HG03558 (cell line): ENCODE measurements around the gene TFE3.

ENCODE experiments used
- ATAC-seq: cut with Tn5 transposase; IDR thresholded peaks from one replicate; pipeline ENCODE4 v1.9.1; 2021; ENCODE audit warnings: moderate number of reproducible peaks; ENCODE audit not compliant: unreplicated experiment; ENCODE audit errors: extremely low read depth

Gene TFE3

DNA sequence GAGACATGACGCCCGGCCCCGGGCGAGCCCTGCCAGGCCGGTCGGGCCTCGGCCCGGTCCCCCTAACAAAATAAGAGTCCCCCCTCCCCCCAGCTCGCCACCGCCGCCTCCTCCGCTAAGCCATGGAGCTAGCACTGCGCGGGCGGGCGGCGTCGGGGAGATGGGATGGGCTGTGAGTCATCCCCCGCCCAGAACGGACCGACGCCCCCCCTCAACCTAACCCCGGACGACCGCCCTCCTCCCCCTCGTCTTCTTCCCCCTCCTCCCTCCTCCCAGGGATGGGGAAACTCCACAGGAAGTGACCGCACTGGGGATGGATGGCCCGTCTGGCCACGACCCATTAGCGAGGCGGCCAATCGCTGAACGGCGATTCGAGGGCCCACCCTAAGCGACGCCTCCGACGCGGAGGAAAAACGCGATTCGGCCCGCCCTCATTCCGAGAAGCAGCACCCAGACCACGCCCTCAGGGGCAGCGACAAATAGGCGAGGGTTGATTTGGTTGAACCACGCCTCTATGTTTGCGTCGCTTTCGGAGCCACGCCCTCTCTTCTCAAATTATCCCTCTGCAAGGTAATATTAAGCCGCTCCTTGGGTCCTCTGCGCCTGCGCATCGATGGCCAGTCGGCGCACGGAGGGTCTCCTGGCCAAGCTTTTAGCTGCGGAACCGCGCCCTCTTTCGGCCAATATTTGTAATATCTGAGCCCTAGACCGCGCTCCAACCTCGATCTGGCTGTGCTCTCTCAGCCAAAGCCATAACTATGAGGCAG, at the start of gene TFE3:
TFE3 (minus strand) TSS at position 138 of the 767 bp plus-strand sequence; CDS start at position 7, 131 bp downstream.
- peak; percentile 75 for ATAC-seq

- no peak for ATAC-seq
Measured at GRCh38 chrX:49089553-49089952, 46.4 kb upstream of the TFE3 start.

DNA sequence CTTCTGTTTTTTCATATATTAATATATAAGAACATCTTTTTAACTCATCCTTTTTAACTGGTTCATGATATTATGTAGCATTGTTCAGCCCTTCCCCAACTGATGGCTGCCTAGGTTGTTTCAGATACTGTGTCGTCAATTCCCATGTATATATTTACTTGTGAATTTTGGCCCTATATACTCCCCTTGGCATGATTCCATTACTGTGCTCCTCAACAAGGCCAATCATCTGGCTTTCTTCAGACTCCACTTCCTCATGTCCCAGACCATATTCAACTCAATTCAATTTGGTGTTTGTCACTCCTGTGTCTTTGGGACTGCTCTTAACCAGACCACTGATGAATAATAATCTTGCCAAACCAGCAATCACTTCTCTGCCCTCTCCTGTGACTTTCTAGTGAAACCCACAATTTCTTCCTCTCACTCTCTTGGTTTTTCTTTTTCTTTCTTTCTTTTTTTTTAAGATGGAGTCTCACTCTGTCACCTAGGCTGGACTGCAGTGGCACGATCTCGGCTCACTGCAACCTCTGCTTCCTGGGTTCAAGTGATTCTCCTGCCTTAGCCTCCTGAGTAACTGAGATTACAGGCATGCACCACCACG, 39.2 kb upstream of the TFE3 start:
- ATAC-seq: no peak

DNA sequence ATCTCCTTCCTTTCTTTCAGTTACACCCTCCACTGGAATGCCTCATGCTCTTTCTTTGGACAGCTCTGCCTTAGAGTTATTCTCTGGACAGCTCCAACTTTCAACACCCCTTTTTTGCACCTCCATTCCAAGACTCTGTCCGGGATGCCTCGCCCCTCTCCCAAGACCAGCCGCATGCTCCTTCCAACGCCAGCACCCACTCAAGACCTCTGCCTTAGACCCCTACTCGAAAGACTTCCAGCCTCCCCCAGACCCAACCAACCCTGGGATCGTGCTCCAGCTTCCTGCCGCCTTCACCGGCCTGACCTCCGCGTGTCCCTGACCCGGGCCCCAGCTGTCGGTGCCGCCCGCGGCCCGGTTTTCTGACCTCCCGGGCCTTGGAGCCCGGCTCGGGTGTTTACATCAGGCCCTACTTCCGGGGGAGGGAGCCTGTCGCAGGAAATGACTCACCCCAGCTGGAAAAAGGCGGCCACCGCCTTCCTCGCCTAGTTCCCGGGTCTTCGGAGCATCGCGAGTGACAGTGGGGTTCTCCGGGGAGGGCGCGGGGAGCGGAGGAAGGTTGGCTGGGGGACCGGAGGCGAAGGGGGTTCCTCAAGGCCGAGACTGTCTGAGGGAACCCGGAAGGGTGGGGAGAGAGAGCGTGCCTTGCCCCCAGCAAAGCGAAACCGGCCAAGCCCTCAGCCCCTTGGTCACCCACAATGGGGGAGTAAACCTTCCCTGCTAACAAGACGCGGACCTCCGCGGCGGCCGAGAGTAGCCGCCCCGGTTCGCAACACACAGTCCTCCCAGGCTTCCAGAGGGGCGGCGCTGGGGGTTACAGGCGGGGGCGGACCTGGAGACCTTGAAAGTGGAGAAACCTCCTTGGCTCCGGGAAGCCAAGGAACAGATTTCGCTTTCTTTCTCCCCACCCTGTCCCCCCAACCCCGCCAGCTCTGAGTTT, 36.6 kb upstream of the TFE3 start, which contains the start of gene WDR45:
WDR45 (minus strand) TSS at position 399 of the 940 bp plus-strand sequence. CDS start 1,792 bp downstream, outside the sequence.
- no peak for ATAC-seq

GRCh38 chrX:49077941-49078340, 34.8 kb upstream of the TFE3 start:
- no peak for ATAC-seq

DNA sequence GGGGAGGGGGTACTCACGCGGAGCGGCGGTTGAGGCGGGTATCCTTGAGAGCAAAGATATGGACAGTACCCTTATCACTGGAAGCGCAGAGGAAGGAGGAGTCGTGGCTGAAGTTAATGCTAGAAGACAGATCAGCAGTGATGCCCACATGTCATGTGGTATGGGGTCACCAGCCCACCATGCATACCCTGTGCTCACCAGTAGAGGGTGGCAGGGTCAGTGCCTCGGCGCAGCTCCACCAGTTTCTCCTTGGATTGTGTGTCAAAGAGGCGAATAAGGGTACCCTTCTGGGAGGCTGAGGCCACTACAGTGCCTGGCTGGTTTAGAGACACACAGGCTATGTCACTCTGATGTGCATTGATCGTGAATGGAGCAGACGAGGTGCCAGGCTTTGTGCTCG, 32.2 kb upstream of the TFE3 start:
- ATAC-seq: no peak

GRCh38 chrX:49073601-49074575, 30.7 kb upstream of the TFE3 start, which contains the start of gene PRAF2:
TSS of gene PRAF2 (minus strand) at chrX:49074002. CDS start at chrX:49073987, 15 bp downstream.
- ATAC-seq: peak; percentile 59

DNA sequence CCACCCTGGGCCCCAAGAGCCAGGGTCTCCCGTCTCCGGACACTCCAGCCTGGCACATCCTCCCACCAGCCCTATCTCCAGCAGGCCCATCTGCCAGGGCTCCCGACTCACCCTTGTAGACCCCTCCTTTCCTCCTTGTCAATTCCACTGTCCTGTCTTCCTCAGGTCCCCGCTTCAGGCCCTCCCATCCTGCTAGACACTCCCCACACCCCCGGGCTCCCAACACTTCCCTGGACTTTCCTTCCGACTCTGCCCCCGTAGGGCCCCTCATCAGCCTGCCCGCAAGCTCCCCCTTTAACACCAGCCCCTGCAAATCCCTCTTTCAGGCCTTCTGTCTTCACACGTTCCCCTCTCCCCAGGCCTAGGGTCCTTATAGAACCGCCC, 29.5 kb upstream of the TFE3 start:
- ATAC-seq: no peak

- ATAC-seq: no peak
Measured at GRCh38 chrX:49071877-49072711, 28.9 kb upstream of the TFE3 start.

- no peak for ATAC-seq
Measured at GRCh38 chrX:49070988-49071387, 27.8 kb upstream of the TFE3 start.

DNA sequence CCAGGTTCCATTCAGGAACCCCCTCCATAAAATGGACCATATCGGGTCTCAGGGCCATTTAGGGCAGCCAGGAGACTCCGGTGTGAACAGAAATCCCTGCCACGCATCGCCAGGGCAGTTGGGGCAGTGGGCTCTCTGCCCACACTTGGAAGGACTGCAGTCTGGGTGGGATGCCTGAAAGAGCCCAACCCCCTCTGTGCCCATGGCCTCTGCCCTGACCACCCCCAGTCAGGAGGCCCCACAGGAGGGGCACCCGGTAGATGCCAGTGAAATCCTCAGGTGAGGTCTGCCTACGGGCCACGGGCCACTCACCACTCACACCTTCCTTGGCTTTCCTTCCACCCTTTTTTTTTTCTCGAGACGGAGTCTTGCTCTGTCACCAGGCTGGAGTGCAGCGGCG, 25.9 kb upstream of the TFE3 start:
- ATAC-seq: no peak

- no peak for ATAC-seq
Measured at GRCh38 chrX:49067285-49068120, 24.3 kb upstream of the TFE3 start.

- ATAC-seq: no peak
Measured at GRCh38 chrX:49066690-49067089, 23.5 kb upstream of the TFE3 start.

DNA sequence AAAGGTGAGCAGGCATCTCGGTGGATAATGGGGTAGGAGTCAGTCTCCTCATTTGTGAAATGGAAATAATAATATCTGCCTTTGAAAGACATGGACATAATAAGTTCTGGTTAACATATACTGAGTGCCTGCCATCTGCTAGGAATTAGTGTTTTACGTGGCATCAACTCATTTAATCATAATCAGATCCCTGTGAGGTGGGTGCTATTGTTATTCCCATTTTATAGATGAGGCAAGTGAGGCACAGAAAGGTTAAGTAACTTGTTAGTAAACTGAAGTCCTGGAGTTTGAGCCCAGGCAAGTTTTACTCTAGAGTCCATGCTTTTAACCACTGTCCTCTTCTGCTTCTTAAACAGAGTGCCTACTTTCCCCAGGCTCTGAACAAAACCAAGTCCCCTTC, 23.1 kb upstream of the TFE3 start:
- ATAC-seq: no peak

GRCh38 chrX:49064735-49065134, 21.6 kb upstream of the TFE3 start:
- no peak for ATAC-seq

DNA sequence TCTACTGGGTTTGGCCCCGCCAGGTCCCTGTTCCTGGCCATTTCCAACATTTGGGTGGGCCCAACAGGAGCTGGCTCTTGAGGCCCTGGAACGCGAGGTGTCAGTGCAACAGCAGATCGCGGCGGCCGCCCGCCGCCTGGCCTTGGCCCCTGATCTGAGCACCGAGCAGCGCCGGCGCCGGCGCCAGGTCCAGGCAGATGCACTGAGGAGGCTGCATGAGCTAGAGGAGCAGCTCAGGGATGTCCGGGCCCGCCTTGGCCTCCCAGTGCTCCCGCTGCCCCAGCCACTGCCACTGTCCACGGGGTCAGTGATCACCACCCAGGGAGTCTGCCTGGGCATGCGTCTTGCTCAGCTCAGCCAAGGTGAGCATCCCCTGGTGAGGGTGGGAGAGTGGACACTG, 21.1 kb upstream of the TFE3 start:
- ATAC-seq: no peak

DNA sequence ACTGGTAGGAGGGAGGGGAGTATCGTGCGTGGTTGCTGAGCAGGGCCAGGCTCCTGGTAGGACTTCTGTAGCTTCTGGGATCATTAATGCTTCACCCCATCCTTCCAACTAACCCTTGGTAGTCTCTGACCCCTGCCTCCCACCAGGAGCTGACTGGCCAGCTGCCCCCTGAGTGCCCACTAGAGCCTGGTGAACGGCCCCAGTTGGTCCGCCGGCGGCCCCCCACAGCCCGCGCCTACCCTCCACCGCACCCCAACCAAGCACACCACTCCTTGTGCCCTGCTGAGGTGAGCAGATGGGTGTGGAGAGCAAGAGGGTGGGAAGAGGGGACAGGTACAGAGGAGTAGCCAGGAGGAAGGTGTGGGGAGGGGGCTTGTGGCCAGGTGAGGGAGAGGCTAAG, 20.6 kb upstream of the TFE3 start:
- no peak for ATAC-seq

- no peak for ATAC-seq
Measured at GRCh38 chrX:49061916-49062315, 18.8 kb upstream of the TFE3 start.
